ENCODE results near the gene POLA1. TPM values are rescaled to one million over a fixed set of nuclear protein-coding genes. Genes with fewer than 3 reads are reported as not detected.
"Not testable (repeated sequence)": the region's sequence is repeated elsewhere in the genome, so short reads cannot be mapped to it uniquely, and the experiment has no call there.

Gene POLA1
- total RNA-seq, 1 donor from 2014 or later: 18.7 TPM

- ChIA-PET CTCF (no interaction called here), POLR2A (no interaction called here)
- Mint-ChIP-seq H3K4me1 (no peaks in the 10 kb centered on the region), H3K27ac (no peak overlapping the region), H3K36me3 (ENCODE audit: low read depth) (peaks cover 7% of the 10 kb centered on the region), H3K4me3 (no peak overlapping the region), H3K9me3 (no peaks in the 10 kb centered on the region), H3K27me3 (no peaks in the 10 kb centered on the region)
- intact Hi-C loops (cut with micrococcal nuclease): no loop called here
- DNase-seq (no peak), ATAC-seq (ENCODE audit: low read depth) (no peak)
- TF ChIP-seq CTCF (IDR thresholded peaks at IDR 0.05): no peak
Observed at GRCh38 chrX:24858004-24858746, 164.5 kb downstream of the POLA1 start.

GRCh38 chrX:24859211-24859841 is 165.6 kb downstream of the POLA1 start:
- no peak overlapping the region for H3K27ac Mint-ChIP-seq
- POLR2A ChIA-PET: no interaction called here

GRCh38 chrX:24860140-24860539 is 166.4 kb downstream of the POLA1 start:
- intact Hi-C loops (cut with micrococcal nuclease): no loop called here
- Mint-ChIP-seq H3K36me3 (ENCODE audit: low read depth) (peaks cover 5% of the 10 kb centered on the region), H3K27me3 (no peaks in the 10 kb centered on the region), H3K27ac (no peak overlapping the region), H3K4me3 (no peak overlapping the region), H3K9me3 (no peaks in the 10 kb centered on the region), H3K4me1 (no peaks in the 10 kb centered on the region)
- no peak for DNase-seq
- no peak for ATAC-seq (ENCODE audit: low read depth)
- TF ChIP-seq CTCF (IDR thresholded peaks at IDR 0.05): no peak
- POLR2A ChIA-PET: no interaction called here
- CTCF ChIA-PET: no interaction called here

More at GRCh38 chrX:24859211-24859841, 165.6 kb downstream of the POLA1 start:
- ATAC-seq (ENCODE audit: low read depth): no peak
- H3K4me1 Mint-ChIP-seq: no peaks in the 10 kb centered on the region
- no peaks in the 10 kb centered on the region for H3K27me3 Mint-ChIP-seq
- H3K36me3 Mint-ChIP-seq (ENCODE audit: low read depth): peaks cover 7% of the 10 kb centered on the region
- no peak for DNase-seq
- no peaks in the 10 kb centered on the region for H3K9me3 Mint-ChIP-seq
- no peak overlapping the region for H3K4me3 Mint-ChIP-seq
- CTCF ChIA-PET: no interaction called here
- no peak for TF ChIP-seq CTCF (IDR thresholded peaks at IDR 0.05)
- intact Hi-C loops (cut with micrococcal nuclease): no loop called here

- no peak overlapping the region for H3K27ac Mint-ChIP-seq
- ChIA-PET CTCF (no interaction called here), POLR2A (no interaction called here)
- no peaks in the 10 kb centered on the region for H3K27me3 Mint-ChIP-seq
- no peak overlapping the region for H3K4me3 Mint-ChIP-seq
- no peaks in the 10 kb centered on the region for H3K4me1 Mint-ChIP-seq
- no peak for ATAC-seq (ENCODE audit: low read depth)
- intact Hi-C loops (cut with micrococcal nuclease): no loop called here
- DNase-seq: no peak
- H3K9me3 Mint-ChIP-seq: no peaks in the 10 kb centered on the region
- H3K36me3 Mint-ChIP-seq (ENCODE audit: low read depth): no peaks in the 10 kb centered on the region
- no peak for TF ChIP-seq CTCF (IDR thresholded peaks at IDR 0.05)
Observed at GRCh38 chrX:24862343-24862742, 168.6 kb downstream of the POLA1 start.

- ATAC-seq (ENCODE audit: low read depth); H3K9me3 Mint-ChIP-seq: not testable (repeated sequence)
Observed at GRCh38 chrX:24863779-24864178, 170.1 kb downstream of the POLA1 start.

More at GRCh38 chrX:24863779-24864178, 170.1 kb downstream of the POLA1 start:
- DNase-seq; POLR2A ChIA-PET; intact Hi-C loops (cut with micrococcal nuclease); H3K36me3 Mint-ChIP-seq (ENCODE audit: low read depth); H3K27ac Mint-ChIP-seq; H3K27me3 Mint-ChIP-seq; H3K4me3 Mint-ChIP-seq; CTCF ChIA-PET; H3K4me1 Mint-ChIP-seq: not testable (repeated sequence)
